Measurements from ENCODE around the gene ERGIC1. TPM values are rescaled to one million over a fixed set of nuclear protein-coding genes. Genes with fewer than 3 reads are reported as not detected.
"Not testable (repeated sequence)": the region's sequence is repeated elsewhere in the genome, so short reads cannot be mapped to it uniquely, and the experiment has no call there.

ERGIC1 gene
- total and polyA plus RNA-seq, 3 donors from 2014 or later = 89.8 to 100.0 (median 94.1) TPM

- no peak for DNase-seq
- TF ChIP-seq POLR2A (IDR thresholded peaks at IDR 0.05) = no peak
- TF ChIP-seq, protein P1, sequence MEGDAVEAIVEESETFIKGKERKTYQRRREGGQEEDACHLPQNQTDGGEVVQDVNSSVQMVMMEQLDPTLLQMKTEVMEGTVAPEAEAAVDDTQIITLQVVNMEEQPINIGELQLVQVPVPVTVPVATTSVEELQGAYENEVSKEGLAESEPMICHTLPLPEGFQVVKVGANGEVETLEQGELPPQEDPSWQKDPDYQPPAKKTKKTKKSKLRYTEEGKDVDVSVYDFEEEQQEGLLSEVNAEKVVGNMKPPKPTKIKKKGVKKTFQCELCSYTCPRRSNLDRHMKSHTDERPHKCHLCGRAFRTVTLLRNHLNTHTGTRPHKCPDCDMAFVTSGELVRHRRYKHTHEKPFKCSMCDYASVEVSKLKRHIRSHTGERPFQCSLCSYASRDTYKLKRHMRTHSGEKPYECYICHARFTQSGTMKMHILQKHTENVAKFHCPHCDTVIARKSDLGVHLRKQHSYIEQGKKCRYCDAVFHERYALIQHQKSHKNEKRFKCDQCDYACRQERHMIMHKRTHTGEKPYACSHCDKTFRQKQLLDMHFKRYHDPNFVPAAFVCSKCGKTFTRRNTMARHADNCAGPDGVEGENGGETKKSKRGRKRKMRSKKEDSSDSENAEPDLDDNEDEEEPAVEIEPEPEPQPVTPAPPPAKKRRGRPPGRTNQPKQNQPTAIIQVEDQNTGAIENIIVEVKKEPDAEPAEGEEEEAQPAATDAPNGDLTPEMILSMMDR (IDR thresholded peaks at IDR 0.05) = no peak
- WGBS, 2 donors = 91 to 93% methylated on average over 7 of the region's 7 CpGs
- H3K27ac ChIP-seq = peak overlapping the region in 1 of 2 donors; percentile 92
- intact Hi-C loops (cut with DNase I; ENCODE audit: low total_unique reads) = no loop called here
- peaks cover 35% of the 10 kb centered on the region for H3K4me1 ChIP-seq
- H3K9me3 ChIP-seq = no peaks in the 10 kb centered on the region
- no peaks in the 10 kb centered on the region for H3K27me3 ChIP-seq
- no peak overlapping the region for H3K4me3 ChIP-seq
- H3K36me3 ChIP-seq (ENCODE audit: low read depth, missing control alignments) = no peaks in the 10 kb centered on the region
These were observed 60.8 kb downstream of the ERGIC1 start for GRCh38 chr5:172894767-172895388.

- H3K36me3 ChIP-seq (ENCODE audit: low read depth, missing control alignments) = no peaks in the 10 kb centered on the region
- H3K4me1 ChIP-seq = peaks cover 40% of the 10 kb centered on the region
- TF ChIP-seq, protein P1 (IDR thresholded peaks at IDR 0.05) = no peak
- no peak for TF ChIP-seq POLR2A (IDR thresholded peaks at IDR 0.05)
- intact Hi-C loops (cut with DNase I; ENCODE audit: low total_unique reads) = no loop called here
- no peak for DNase-seq
- H3K4me3 ChIP-seq = no peak overlapping the region
- H3K27me3 ChIP-seq = no peaks in the 10 kb centered on the region
- peak overlapping the region in 1 of 2 donors; percentile 92 for H3K27ac ChIP-seq
- H3K9me3 ChIP-seq = no peaks in the 10 kb centered on the region
- WGBS, 2 donors = 75 to 81% methylated on average over 4 of the region's 4 CpGs
These were observed 61.5 kb downstream of the ERGIC1 start for GRCh38 chr5:172895549-172895948.

- Histone ChIP-seq H3K27me3 (no peaks in the 10 kb centered on the region), H3K4me3 (no peak overlapping the region), H3K4me1 (peaks cover 47% of the 10 kb centered on the region), H3K36me3 (ENCODE audit: low read depth, missing control alignments) (no peaks in the 10 kb centered on the region), H3K9me3 (no peaks in the 10 kb centered on the region), H3K27ac (peak overlapping the region; percentile 78 to 92)
- TF ChIP-seq, protein P1 (IDR thresholded peaks at IDR 0.05) = no peak
- TF ChIP-seq POLR2A (IDR thresholded peaks at IDR 0.05) = no peak
- WGBS, 2 donors = 74 to 75% methylated on average over 7 of the region's 7 CpGs
- DNase-seq = no peak
- intact Hi-C loops (cut with DNase I; ENCODE audit: low total_unique reads) = no loop called here
These were observed 62.4 kb downstream of the ERGIC1 start for GRCh38 chr5:172896465-172896864.

GRCh38 chr5:172897067-172897466, 63.0 kb downstream of the ERGIC1 start:
- H3K36me3 ChIP-seq (ENCODE audit: low read depth, missing control alignments); intact Hi-C loops (cut with DNase I; ENCODE audit: low total_unique reads); H3K4me3 ChIP-seq; DNase-seq; H3K9me3 ChIP-seq; H3K27me3 ChIP-seq: not testable (repeated sequence)
- WGBS, 2 donors = 86 to 91% methylated on average over 7 of the region's 7 CpGs
- Histone ChIP-seq H3K4me1 (peaks cover 47% of the 10 kb centered on the region), H3K27ac (peak overlapping the region; percentile 78 to 92)

- no peak for DNase-seq
- no peaks in the 10 kb centered on the region for H3K36me3 ChIP-seq (ENCODE audit: low read depth, missing control alignments)
- intact Hi-C loops (cut with DNase I; ENCODE audit: low total_unique reads) = no loop called here
- peaks cover 48% of the 10 kb centered on the region for H3K4me1 ChIP-seq
- no peak overlapping the region for H3K4me3 ChIP-seq
- no peak for TF ChIP-seq POLR2A (IDR thresholded peaks at IDR 0.05)
- TF ChIP-seq, protein P1 (IDR thresholded peaks at IDR 0.05) = no peak
- H3K9me3 ChIP-seq = no peaks in the 10 kb centered on the region
- no peaks in the 10 kb centered on the region for H3K27me3 ChIP-seq
- peak overlapping the region; percentile 78 to 92 for H3K27ac ChIP-seq
- 45 to 59% methylated on average over 16 of the region's 16 CpGs for WGBS, 2 donors
These were observed 63.6 kb downstream of the ERGIC1 start for GRCh38 chr5:172897481-172898217.

All from testis (tissue), 3 donors.